ENCODE results near the gene G3BP2. TPM values are rescaled to one million over a fixed set of nuclear protein-coding genes. Genes with fewer than 3 reads are reported as not detected.

The G3BP2 gene
- total RNA-seq, 2 experiments from 2014 or later: 134 to 144 TPM

GRCh38 chr4:75660491-75660890, 12.7 kb downstream of the G3BP2 start:
- Mint-ChIP-seq H3K9me3 (no peaks in the 10 kb centered on the region), H3K4me3 (no peak overlapping the region), H3K4me1 (ENCODE audit: low read depth) (peaks cover 61% of the 10 kb centered on the region), H3K36me3 (ENCODE audit: low read depth) (peaks cover 29% of the 10 kb centered on the region), H3K27ac (no peak overlapping the region), H3K27me3 (ENCODE audit: low read depth) (no peaks in the 10 kb centered on the region)
- no peak for DNase-seq
- CTCF ChIA-PET: interaction anchor here (1.1 to 1.2 kb wide), 2 partner anchors 64 to 188 kb away, joined by 3 read pairs; partner anchors contain the start of gene USO1
- intact Hi-C loops (cut with micrococcal nuclease): no loop called here

GRCh38 chr4:75659512-75660031, 13.6 kb downstream of the G3BP2 start:
- Mint-ChIP-seq H3K9me3 (no peaks in the 10 kb centered on the region), H3K4me1 (ENCODE audit: low read depth) (peaks cover 61% of the 10 kb centered on the region), H3K36me3 (ENCODE audit: low read depth) (peaks cover 32% of the 10 kb centered on the region), H3K27me3 (ENCODE audit: low read depth) (no peaks in the 10 kb centered on the region), H3K27ac (no peak overlapping the region), H3K4me3 (no peak overlapping the region)
- CTCF ChIA-PET: interaction anchor here (0.7 to 1.2 kb wide), 5 partner anchors 12 to 188 kb away, joined by 3 read pairs; no protein-coding TSS in a partner anchor
- intact Hi-C loops (cut with micrococcal nuclease): loop anchor here (10.0 kb wide), 1 partner anchor 285 kb away; the partner anchor contains the start of gene NAAA
- DNase-seq: no peak

- intact Hi-C loops (cut with micrococcal nuclease): loop anchor here (10.0 kb wide), 1 partner anchor 286 kb away; the partner anchor contains the start of gene NAAA
- peaks cover 38% of the 10 kb centered on the region for H3K36me3 Mint-ChIP-seq (ENCODE audit: low read depth)
- CTCF ChIA-PET: interaction anchor here (0.8 to 1.5 kb wide), 2 partner anchors 9 to 65 kb away, joined by 3 to 8 read pairs; no protein-coding TSS in a partner anchor
- no peaks in the 10 kb centered on the region for H3K9me3 Mint-ChIP-seq
- peaks cover 66% of the 10 kb centered on the region for H3K4me1 Mint-ChIP-seq (ENCODE audit: low read depth)
- DNase-seq: no peak
- no peak overlapping the region for H3K4me3 Mint-ChIP-seq
- peak overlapping the region; percentile 30 for H3K27ac Mint-ChIP-seq
- H3K27me3 Mint-ChIP-seq (ENCODE audit: low read depth): no peaks in the 10 kb centered on the region
These were observed 14.3 kb downstream of the G3BP2 start for GRCh38 chr4:75658876-75659275.

GRCh38 chr4:75655562-75655961, 17.6 kb downstream of the G3BP2 start:
- no peaks in the 10 kb centered on the region for H3K9me3 Mint-ChIP-seq
- H3K4me3 Mint-ChIP-seq: no peak overlapping the region
- H3K36me3 Mint-ChIP-seq (ENCODE audit: low read depth): peaks cover 41% of the 10 kb centered on the region
- intact Hi-C loops (cut with micrococcal nuclease): loop anchor here (1.0 to 10.0 kb wide), 6 partner anchors 11 to 289 kb away; partner anchors contain the start of genes CDKL2, NAAA and USO1
- peak overlapping the region; percentile 86 for H3K27ac Mint-ChIP-seq
- CTCF ChIA-PET: interaction anchor here (0.6 to 1.0 kb wide), 2 partner anchors 15 to 111 kb away, joined by 3 read pairs; no protein-coding TSS in a partner anchor
- H3K27me3 Mint-ChIP-seq (ENCODE audit: low read depth): no peaks in the 10 kb centered on the region
- DNase-seq: no peak
- H3K4me1 Mint-ChIP-seq (ENCODE audit: low read depth): peaks cover 52% of the 10 kb centered on the region

- CTCF ChIA-PET: interaction anchor here (0.9 to 2.0 kb wide), 4 partner anchors 19 to 69 kb away, joined by 3 to 14 read pairs (median 4); partner anchors contain the start of gene USO1
- no peak overlapping the region for H3K4me3 Mint-ChIP-seq
- DNase-seq: no peak
- intact Hi-C loops (cut with micrococcal nuclease): loop anchor here (1.0 to 10.0 kb wide), 8 partner anchors 11 to 290 kb away; partner anchors contain the start of genes CDKL2, NAAA and USO1
- H3K27me3 Mint-ChIP-seq (ENCODE audit: low read depth): no peaks in the 10 kb centered on the region
- H3K36me3 Mint-ChIP-seq (ENCODE audit: low read depth): peaks cover 41% of the 10 kb centered on the region
- H3K9me3 Mint-ChIP-seq: no peaks in the 10 kb centered on the region
- peak overlapping the region; percentile 88 for H3K27ac Mint-ChIP-seq
- H3K4me1 Mint-ChIP-seq (ENCODE audit: low read depth): peaks cover 49% of the 10 kb centered on the region
These were observed 18.3 kb downstream of the G3BP2 start for GRCh38 chr4:75654905-75655304.

GRCh38 chr4:75653845-75654503, 19.2 kb downstream of the G3BP2 start:
- Mint-ChIP-seq H3K4me3 (no peak overlapping the region), H3K4me1 (ENCODE audit: low read depth) (peaks cover 43% of the 10 kb centered on the region), H3K9me3 (no peaks in the 10 kb centered on the region), H3K36me3 (ENCODE audit: low read depth) (peaks cover 35% of the 10 kb centered on the region), H3K27me3 (ENCODE audit: low read depth) (no peaks in the 10 kb centered on the region), H3K27ac (peak overlapping the region; percentile 78)
- CTCF ChIA-PET: interaction anchor here (0.6 to 2.0 kb wide), 6 partner anchors 18 to 1876 kb away, joined by 3 to 14 read pairs (median 4); partner anchors contain the start of gene USO1
- DNase-seq: no peak
- intact Hi-C loops (cut with micrococcal nuclease): loop anchor here (1.0 to 10.0 kb wide), 4 partner anchors 45 to 291 kb away; partner anchors contain the start of gene NAAA

GRCh38 chr4:75644095-75644494, 29.1 kb downstream of the G3BP2 start:
- Mint-ChIP-seq H3K36me3 (ENCODE audit: low read depth) (peaks cover 42% of the 10 kb centered on the region), H3K27me3 (ENCODE audit: low read depth) (no peaks in the 10 kb centered on the region), H3K4me1 (ENCODE audit: low read depth) (peaks cover 8% of the 10 kb centered on the region), H3K4me3 (no peak overlapping the region), H3K9me3 (no peaks in the 10 kb centered on the region), H3K27ac (peak overlapping the region; percentile 13)
- no peak for DNase-seq
- intact Hi-C loops (cut with micrococcal nuclease): no loop called here
- CTCF ChIA-PET: interaction anchor here (1.4 kb wide), 1 partner anchor 204 kb away, joined by 3 read pairs; no protein-coding TSS in a partner anchor

- no peak overlapping the region for H3K4me3 Mint-ChIP-seq
- H3K36me3 Mint-ChIP-seq (ENCODE audit: low read depth): peaks cover 42% of the 10 kb centered on the region
- intact Hi-C loops (cut with micrococcal nuclease): no loop called here
- no peaks in the 10 kb centered on the region for H3K27me3 Mint-ChIP-seq (ENCODE audit: low read depth)
- H3K9me3 Mint-ChIP-seq: no peaks in the 10 kb centered on the region
- H3K4me1 Mint-ChIP-seq (ENCODE audit: low read depth): peaks cover 8% of the 10 kb centered on the region
- CTCF ChIA-PET: interaction anchor here (1.4 kb wide), 1 partner anchor 205 kb away, joined by 3 read pairs; no protein-coding TSS in a partner anchor
- no peak overlapping the region for H3K27ac Mint-ChIP-seq
- DNase-seq: no peak
These were observed 29.6 kb downstream of the G3BP2 start for GRCh38 chr4:75643651-75644050.

GRCh38 chr4:75639124-75639695, 34.0 kb downstream of the G3BP2 start:
- no peaks in the 10 kb centered on the region for H3K9me3 Mint-ChIP-seq
- no peak overlapping the region for H3K27ac Mint-ChIP-seq
- CTCF ChIA-PET: no interaction called here
- no peak for DNase-seq
- no peak overlapping the region for H3K4me3 Mint-ChIP-seq
- intact Hi-C loops (cut with micrococcal nuclease): loop anchor here (10.0 kb wide), 1 partner anchor 506 kb away; the partner anchor contains the start of gene NUP54
- H3K27me3 Mint-ChIP-seq (ENCODE audit: low read depth): no peaks in the 10 kb centered on the region
- peaks cover 17% of the 10 kb centered on the region for H3K36me3 Mint-ChIP-seq (ENCODE audit: low read depth)
- H3K4me1 Mint-ChIP-seq (ENCODE audit: low read depth): peaks cover 7% of the 10 kb centered on the region

- Mint-ChIP-seq H3K27me3 (ENCODE audit: low read depth) (no peaks in the 10 kb centered on the region), H3K4me1 (ENCODE audit: low read depth) (peaks cover 5% of the 10 kb centered on the region), H3K9me3 (no peaks in the 10 kb centered on the region), H3K27ac (no peak overlapping the region), H3K36me3 (ENCODE audit: low read depth) (peaks cover 11% of the 10 kb centered on the region), H3K4me3 (no peak overlapping the region)
- DNase-seq: no peak
- CTCF ChIA-PET: no interaction called here
- intact Hi-C loops (cut with micrococcal nuclease): loop anchor here (10.0 kb wide), 1 partner anchor 507 kb away; the partner anchor contains the start of gene NUP54
These were observed 35.4 kb downstream of the G3BP2 start for GRCh38 chr4:75637827-75638226.

- intact Hi-C loops (cut with micrococcal nuclease): loop anchor here (10.0 kb wide), 1 partner anchor 508 kb away; the partner anchor contains the start of gene NUP54
- Mint-ChIP-seq H3K36me3 (ENCODE audit: low read depth) (peaks cover 10% of the 10 kb centered on the region), H3K27me3 (ENCODE audit: low read depth) (no peaks in the 10 kb centered on the region), H3K27ac (no peak overlapping the region), H3K9me3 (no peaks in the 10 kb centered on the region), H3K4me3 (no peak overlapping the region), H3K4me1 (ENCODE audit: low read depth) (peaks cover 2% of the 10 kb centered on the region)
- DNase-seq: no peak
- CTCF ChIA-PET: no interaction called here
These were observed 36.0 kb downstream of the G3BP2 start for GRCh38 chr4:75637176-75637575.

GRCh38 chr4:75634951-75635350, 38.3 kb downstream of the G3BP2 start:
- H3K4me3 Mint-ChIP-seq: no peak overlapping the region
- H3K36me3 Mint-ChIP-seq (ENCODE audit: low read depth): peaks cover 3% of the 10 kb centered on the region
- H3K4me1 Mint-ChIP-seq (ENCODE audit: low read depth): peaks cover 5% of the 10 kb centered on the region
- no peaks in the 10 kb centered on the region for H3K9me3 Mint-ChIP-seq
- H3K27ac Mint-ChIP-seq: no peak overlapping the region
- intact Hi-C loops (cut with micrococcal nuclease): loop anchor here (10.0 kb wide), 1 partner anchor 510 kb away; the partner anchor contains the start of gene NUP54
- CTCF ChIA-PET: interaction anchor here (1.2 kb wide), 1 partner anchor 20 kb away, joined by 3 read pairs; no protein-coding TSS in a partner anchor
- DNase-seq: no peak
- H3K27me3 Mint-ChIP-seq (ENCODE audit: low read depth): no peaks in the 10 kb centered on the region

Data from activated naive CD4-positive, alpha-beta T cell treated with anti-CD3 and anti-CD28 coated beads for 36 hours (primary cell).